Activated CD8-positive, alpha-beta memory T cell treated with anti-CD3 and anti-CD28 coated beads, Interleukin-2, amount 50 U/mL, for 24 hours (primary cell): ENCODE data around the gene CDH23.
A peak's percentile ranks its signal among the peaks of the same experiment; 100 is the strongest.

Experiments used
- DNase-seq: peaks from one replicate; pipeline ENCODE4 v3.0.0-alpha.2; 2020; ENCODE audit errors: extremely low read depth

CDH23 gene

GRCh38 chr10:71603754-71604153 lies 207.0 kb downstream of the CDH23 start:
- no peak for DNase-seq

- DNase-seq, result no peak
These were observed 207.8 kb downstream of the CDH23 start for GRCh38 chr10:71604324-71605018.

GRCh38 chr10:71605263-71605962 lies 208.7 kb downstream of the CDH23 start:
- no peak for DNase-seq

- no peak for DNase-seq
These were observed 209.7 kb downstream of the CDH23 start for GRCh38 chr10:71606257-71607081.

GRCh38 chr10:71607082-71607443 lies 210.3 kb downstream of the CDH23 start:
- no peak for DNase-seq

- DNase-seq, result peak; percentile 25
These were observed 212.4 kb downstream of the CDH23 start for GRCh38 chr10:71608819-71609768.

- DNase-seq, result no peak
These were observed 213.9 kb downstream of the CDH23 start for GRCh38 chr10:71610651-71611050.

- DNase-seq, result no peak
These were observed 214.4 kb downstream of the CDH23 start for GRCh38 chr10:71611131-71611530.

- no peak for DNase-seq
These were observed 215.1 kb downstream of the CDH23 start for GRCh38 chr10:71611709-71612422.

GRCh38 chr10:71613261-71613777 lies 216.6 kb downstream of the CDH23 start:
- no peak for DNase-seq

GRCh38 chr10:71613877-71614276 lies 217.2 kb downstream of the CDH23 start:
- DNase-seq, result no peak

GRCh38 chr10:71614946-71615345 lies 218.2 kb downstream of the CDH23 start:
- no peak for DNase-seq

- DNase-seq, result no peak
These were observed 219.0 kb downstream of the CDH23 start for GRCh38 chr10:71615538-71616329.

- DNase-seq, result no peak
These were observed 220.3 kb downstream of the CDH23 start for GRCh38 chr10:71616817-71617654.

GRCh38 chr10:71618176-71618575 lies 221.5 kb downstream of the CDH23 start:
- no peak for DNase-seq

- no peak for DNase-seq
These were observed 221.9 kb downstream of the CDH23 start for GRCh38 chr10:71618598-71618997.

- no peak for DNase-seq
These were observed 223.9 kb downstream of the CDH23 start for GRCh38 chr10:71620642-71621041.

GRCh38 chr10:71621231-71622153 lies 224.8 kb downstream of the CDH23 start:
- DNase-seq, result no peak
